Astrocyte of the spinal cord (primary cell): ENCODE measurements around the gene NUP98.
"Not testable (repeated sequence)": the region's sequence is repeated elsewhere in the genome, so short reads cannot be mapped to it uniquely, and the experiment has no call there.

Experiments used
- DNase-seq: peaks from one replicate; pipeline ENCODE4 v3.0.0; 2011; ENCODE audit warnings: low read depth, low spot score
- H3K4me3 ChIP-seq: 2 replicates; pipeline ENCODE4 v1.5.1; 2011; ENCODE audit warnings: low read depth, mild to moderate bottlenecking, low read length, moderate library complexity
- in situ Hi-C: cut with HindIII; loops from 2 replicates; pipeline ENCODE4 v1.10.0; 2017; ENCODE audit warnings: low sequenced_read_pairs
- TF ChIP-seq, protein P1 (sequence below): IDR thresholded peaks from 2 replicates; pipeline ENCODE4 v1.5.1; 2012; ENCODE audit warnings: low read depth, mild to moderate bottlenecking, low read length, inconsistent platforms

The NUP98 gene

DNA sequence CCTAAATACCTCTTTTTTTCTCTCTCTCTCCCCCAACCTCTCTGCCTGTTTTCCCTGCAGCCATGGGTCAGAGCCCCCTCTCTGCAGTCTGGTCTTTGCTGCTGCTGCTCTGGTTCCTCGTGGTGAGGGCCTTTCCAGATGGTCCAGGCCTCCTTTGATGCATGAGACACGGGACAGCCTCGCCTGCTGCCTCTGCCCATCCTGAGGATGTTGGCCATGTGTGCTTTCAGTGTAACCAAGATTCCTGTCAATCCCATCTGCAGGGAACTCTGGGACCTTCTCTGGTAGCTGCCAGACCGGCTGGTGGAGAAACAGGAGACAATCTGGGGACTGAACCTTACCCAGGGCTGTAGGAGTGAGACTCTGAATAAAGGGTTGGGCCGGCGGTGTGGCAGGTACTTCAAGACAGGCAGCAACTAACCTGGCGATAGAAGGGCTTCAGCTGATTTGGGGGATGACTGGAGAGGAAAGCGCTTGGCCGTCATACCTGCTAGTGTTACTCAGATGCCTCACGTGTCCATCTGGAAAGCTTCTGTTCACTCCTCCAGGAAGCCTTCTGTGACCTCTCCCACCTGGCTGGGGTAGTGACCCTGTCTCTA, 133.2 kb downstream of the NUP98 start:
- no peak for DNase-seq
- H3K4me3 ChIP-seq = no peak overlapping the region
- in situ Hi-C loops = no loop called here
- TF ChIP-seq, protein P1, sequence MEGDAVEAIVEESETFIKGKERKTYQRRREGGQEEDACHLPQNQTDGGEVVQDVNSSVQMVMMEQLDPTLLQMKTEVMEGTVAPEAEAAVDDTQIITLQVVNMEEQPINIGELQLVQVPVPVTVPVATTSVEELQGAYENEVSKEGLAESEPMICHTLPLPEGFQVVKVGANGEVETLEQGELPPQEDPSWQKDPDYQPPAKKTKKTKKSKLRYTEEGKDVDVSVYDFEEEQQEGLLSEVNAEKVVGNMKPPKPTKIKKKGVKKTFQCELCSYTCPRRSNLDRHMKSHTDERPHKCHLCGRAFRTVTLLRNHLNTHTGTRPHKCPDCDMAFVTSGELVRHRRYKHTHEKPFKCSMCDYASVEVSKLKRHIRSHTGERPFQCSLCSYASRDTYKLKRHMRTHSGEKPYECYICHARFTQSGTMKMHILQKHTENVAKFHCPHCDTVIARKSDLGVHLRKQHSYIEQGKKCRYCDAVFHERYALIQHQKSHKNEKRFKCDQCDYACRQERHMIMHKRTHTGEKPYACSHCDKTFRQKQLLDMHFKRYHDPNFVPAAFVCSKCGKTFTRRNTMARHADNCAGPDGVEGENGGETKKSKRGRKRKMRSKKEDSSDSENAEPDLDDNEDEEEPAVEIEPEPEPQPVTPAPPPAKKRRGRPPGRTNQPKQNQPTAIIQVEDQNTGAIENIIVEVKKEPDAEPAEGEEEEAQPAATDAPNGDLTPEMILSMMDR = no peak

DNA sequence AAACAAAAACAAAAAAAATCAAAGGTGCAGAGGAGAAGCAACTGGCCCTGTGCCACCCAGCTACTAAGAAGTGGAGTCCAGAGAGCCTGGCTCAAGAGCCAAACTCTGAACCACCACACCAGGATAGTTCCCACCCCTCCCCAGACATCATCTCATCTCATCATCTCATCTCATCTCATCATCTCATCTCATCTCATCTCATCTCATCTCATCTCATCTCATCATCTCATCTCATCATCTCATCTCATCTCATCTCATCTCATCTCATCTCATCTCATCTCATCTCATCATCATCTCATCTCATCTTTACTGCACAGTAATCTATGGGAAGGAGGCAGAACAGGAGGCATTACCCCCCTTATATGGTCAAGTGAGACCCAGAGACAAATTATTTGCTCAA, 134.5 kb downstream of the NUP98 start:
- in situ Hi-C loops = no loop called here
- no peak for DNase-seq
- TF ChIP-seq, protein P1 = no peak
- no peak overlapping the region for H3K4me3 ChIP-seq

DNA sequence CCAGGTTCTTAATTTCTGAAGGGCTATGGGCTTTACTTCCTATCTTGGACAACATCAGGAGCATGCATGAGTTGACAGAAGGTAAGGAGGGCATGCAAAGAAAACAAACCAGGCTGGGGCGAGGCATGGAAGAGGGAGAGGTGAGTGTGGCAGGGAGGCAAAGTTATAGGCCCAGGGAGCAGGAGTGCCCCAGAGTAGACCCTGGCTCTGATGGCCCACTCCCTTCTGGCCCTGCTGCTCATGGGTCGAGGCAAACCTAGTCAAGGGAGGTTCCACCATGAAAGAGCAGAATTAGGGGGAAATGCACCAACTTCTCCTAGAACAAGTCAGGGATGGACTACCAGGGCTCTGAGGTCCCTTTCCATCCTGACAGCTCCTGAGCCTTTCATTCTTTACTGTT, 136.4 kb downstream of the NUP98 start:
- in situ Hi-C loops = no loop called here
- H3K4me3 ChIP-seq = no peak overlapping the region

DNA sequence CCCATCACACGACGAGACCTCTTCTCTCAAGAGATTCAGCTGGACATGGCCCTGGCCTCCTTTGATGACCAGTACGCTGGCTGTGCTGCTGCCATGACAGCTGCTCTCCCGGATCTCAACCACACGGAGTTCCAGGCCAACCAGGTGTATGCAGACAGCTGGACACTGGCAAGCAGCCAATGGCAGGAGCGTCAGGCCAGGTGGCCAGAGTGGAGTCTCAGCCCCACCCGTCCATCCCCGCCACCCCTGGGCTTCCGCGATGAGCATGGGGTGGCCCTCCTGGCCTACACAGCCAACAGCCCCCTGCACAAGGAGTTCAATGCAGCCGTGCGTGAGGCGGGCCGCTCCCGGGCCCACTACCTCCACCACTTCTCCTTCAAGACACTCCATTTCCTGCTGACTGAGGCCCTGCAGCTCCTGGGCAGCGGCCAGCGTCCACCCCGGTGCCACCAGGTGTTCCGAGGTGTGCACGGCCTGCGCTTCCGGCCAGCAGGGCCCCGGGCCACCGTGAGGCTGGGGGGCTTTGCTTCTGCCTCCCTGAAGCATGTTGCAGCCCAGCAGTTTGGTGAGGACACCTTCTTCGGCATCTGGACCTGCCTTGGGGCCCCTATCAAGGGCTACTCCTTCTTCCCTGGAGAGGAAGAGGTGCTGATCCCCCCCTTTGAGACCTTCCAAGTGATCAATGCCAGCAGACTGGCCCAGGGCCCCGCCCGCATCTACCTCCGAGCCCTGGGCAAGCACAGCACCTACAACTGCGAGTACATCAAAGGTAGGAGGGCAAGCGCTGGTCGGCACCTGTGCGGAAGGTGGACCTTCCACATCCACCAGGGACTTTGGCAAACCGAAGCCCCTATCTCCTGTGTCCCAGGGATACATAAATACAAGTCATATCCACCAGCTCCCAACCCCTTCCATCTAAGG, 137.5 kb downstream of the NUP98 start:
- TF ChIP-seq, protein P1 = no peak
- DNase-seq = no peak
- in situ Hi-C loops = no loop called here
- H3K4me3 ChIP-seq = no peak overlapping the region

More for the DNA sequence above, 136.4 kb downstream of the NUP98 start:
- TF ChIP-seq, protein P1 = no peak
- DNase-seq = no peak

DNA sequence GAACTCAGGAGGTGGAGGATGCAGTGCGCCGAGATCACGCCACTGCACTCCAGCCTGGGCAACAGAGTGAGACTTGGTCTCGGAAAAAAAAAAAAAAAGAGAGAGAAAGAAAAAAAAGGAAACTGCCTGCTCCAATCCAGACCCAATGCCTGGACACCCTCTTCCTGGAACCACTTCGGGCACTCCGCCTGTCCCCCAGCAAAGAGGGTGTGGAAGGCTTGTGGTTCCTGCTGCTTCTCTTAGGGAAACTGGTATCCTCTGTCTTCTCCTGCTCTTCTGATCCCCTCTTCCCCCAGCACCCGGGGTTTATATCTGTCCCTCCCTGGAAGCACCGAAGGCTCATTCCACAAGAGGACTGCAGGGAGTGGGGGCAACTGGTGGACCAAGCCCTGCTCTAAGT, 139.1 kb downstream of the NUP98 start:
- TF ChIP-seq, protein P1 = no peak
- DNase-seq = no peak
- no peak overlapping the region for H3K4me3 ChIP-seq
- in situ Hi-C loops = no loop called here

DNA sequence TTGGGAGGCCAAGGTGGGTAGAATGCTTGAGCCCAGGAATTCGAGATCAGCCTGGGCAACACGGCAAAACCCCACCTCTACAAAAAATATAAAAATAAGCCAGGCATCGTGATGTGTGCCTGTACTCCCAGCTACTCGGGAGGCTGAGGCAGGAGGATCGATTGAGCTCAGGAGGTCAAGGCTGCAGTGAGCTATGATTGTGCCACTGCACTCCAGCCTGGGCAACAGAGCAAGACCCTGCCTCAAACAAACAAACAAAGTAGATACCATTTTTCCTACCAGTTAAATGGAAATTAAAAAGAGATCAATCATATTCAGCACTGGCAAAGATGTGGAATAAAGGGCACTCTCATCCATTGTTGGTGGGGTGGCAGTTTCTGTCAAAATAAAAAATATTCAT, 140.0 kb downstream of the NUP98 start:
- H3K4me3 ChIP-seq, in situ Hi-C loops, DNase-seq: not testable (repeated sequence)

DNA sequence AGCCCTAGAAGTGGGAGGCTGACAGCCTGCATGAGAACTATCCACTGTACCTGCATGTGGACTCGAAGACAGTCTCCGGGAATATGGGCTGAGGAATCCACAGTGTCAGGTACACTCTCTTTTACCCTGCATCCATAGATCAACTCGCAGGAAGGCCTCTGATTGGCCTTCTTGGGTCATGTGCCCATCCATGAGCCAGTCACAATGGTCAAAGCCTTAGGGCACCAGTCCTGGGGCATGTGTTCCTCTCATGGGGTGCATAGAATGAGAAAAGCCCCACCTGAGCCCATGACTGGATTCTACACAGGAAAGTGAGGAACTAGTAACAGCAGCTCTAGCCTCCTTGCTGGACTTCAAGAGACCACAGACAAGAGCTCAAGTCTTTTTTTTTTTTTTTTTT, 141.8 kb downstream of the NUP98 start:
- H3K4me3 ChIP-seq = no peak overlapping the region
- in situ Hi-C loops = no loop called here
- TF ChIP-seq, protein P1 = no peak
- no peak for DNase-seq

DNA sequence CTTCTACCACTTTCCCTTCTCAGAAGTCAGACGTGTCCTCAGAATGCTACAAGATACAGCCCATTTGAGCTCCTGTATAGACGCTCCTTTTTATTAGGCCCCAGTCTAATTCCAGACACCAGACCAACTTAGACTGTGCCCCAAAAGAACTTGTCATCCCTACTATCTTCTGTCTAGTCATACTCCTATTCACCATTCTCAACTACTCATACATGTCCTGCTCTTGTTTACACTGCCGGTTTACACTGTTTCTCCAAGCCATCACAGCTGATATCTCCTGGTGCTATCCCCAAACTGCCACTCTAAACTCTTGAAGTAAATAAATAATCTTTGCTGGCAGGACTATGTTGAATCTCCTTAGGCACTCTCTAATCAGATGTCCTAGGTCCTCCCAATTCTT, 144.8 kb downstream of the NUP98 start:
- DNase-seq, H3K4me3 ChIP-seq, in situ Hi-C loops: not testable (repeated sequence)

DNA sequence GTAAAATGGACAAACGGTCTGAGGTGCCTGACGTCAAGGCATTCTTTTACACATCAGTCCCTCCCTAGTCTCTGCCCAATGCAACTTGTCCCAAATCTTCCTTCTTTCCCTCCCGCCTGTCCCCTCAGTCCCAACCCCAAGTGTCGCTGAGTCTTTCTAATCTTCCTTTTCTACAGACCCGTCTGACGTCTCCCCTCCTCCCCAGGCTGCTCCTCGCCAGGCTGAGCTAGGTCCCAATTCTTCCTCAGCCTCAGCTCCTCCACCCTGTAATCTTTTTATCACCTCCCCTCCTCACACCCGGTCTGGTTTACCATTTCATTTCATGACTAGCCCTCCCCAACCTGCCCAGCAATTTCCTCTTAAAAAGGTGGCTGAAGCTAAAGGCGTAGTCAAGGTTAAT, 148.0 kb downstream of the NUP98 start:
- DNase-seq, in situ Hi-C loops: not testable (repeated sequence)

DNA sequence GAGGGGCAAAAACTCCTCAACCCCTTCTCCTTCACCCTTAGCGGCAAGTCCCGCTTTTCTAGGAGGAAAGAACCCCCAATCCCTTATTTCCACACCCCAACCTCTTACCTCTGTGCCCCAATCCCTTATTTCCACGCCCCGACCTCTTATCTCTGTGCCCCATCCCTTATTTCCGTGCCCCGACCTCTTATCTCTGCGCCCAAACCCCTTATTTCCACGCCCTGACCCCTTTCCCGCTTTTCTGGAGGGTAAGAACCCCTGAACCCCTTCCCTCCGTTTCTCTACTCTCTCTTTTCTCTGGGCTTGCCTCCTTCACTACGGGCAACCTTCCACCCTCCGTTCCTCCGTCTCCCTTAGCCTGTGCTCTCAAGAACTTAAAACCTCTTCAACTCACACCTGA, 148.5 kb downstream of the NUP98 start:
- DNase-seq, in situ Hi-C loops, H3K4me3 ChIP-seq: not testable (repeated sequence)

More for the DNA sequence above, 148.0 kb downstream of the NUP98 start:
- H3K4me3 ChIP-seq = not testable (repeated sequence)
